ENCODE data around the gene TF.

The TF gene

GRCh38 chr3:133746712-133747066, 496 bp downstream of the TF start:
- no peaks in the 10 kb centered on the region for H3K9me3 ChIP-seq (ENCODE audit: control insufficient read depth in 1 of 2, low read length in 2 of 2)
- peaks cover 0 to 6% of the 10 kb centered on the region in 2 donors for H3K4me1 ChIP-seq (ENCODE audit: control insufficient read depth in 1 of 2, insufficient read depth in 2 of 2, low read length in 2 of 2)
- H3K4me3 ChIP-seq (ENCODE audit: low read depth in 1 of 2, low read length in 2 of 2): no peak overlapping the region
- H3K9ac ChIP-seq (ENCODE audit: low read depth in 1 of 2, low read length in 2 of 2): no peak overlapping the region
- H3K27me3 ChIP-seq (ENCODE audit: control insufficient read depth in 1 of 2, insufficient read depth in 2 of 2, low read length in 2 of 2): peaks cover 25 to 34% of the 10 kb centered on the region in 2 donors
- no peaks in the 10 kb centered on the region for H3K36me3 ChIP-seq (ENCODE audit: control insufficient read depth in 1 of 2, insufficient read depth in 2 of 2, low read length in 2 of 2)
- no peak overlapping the region for H3K27ac ChIP-seq (ENCODE audit: low read depth, low read length)

- no peak overlapping the region for H3K27ac ChIP-seq (ENCODE audit: low read depth, low read length)
- H3K27me3 ChIP-seq (ENCODE audit: control insufficient read depth in 1 of 2, insufficient read depth in 2 of 2, low read length in 2 of 2): peaks cover 25 to 34% of the 10 kb centered on the region in 2 donors
- H3K9ac ChIP-seq (ENCODE audit: low read depth in 1 of 2, low read length in 2 of 2): no peak overlapping the region
- H3K9me3 ChIP-seq (ENCODE audit: control insufficient read depth in 1 of 2, low read length in 2 of 2): no peaks in the 10 kb centered on the region
- no peak overlapping the region for H3K4me3 ChIP-seq (ENCODE audit: low read depth in 1 of 2, low read length in 2 of 2)
- peaks cover 0 to 6% of the 10 kb centered on the region in 2 donors for H3K4me1 ChIP-seq (ENCODE audit: control insufficient read depth in 1 of 2, insufficient read depth in 2 of 2, low read length in 2 of 2)
- no peaks in the 10 kb centered on the region for H3K36me3 ChIP-seq (ENCODE audit: control insufficient read depth in 1 of 2, insufficient read depth in 2 of 2, low read length in 2 of 2)
These were observed 1.2 kb downstream of the TF start for GRCh38 chr3:133747373-133747772.

DNA sequence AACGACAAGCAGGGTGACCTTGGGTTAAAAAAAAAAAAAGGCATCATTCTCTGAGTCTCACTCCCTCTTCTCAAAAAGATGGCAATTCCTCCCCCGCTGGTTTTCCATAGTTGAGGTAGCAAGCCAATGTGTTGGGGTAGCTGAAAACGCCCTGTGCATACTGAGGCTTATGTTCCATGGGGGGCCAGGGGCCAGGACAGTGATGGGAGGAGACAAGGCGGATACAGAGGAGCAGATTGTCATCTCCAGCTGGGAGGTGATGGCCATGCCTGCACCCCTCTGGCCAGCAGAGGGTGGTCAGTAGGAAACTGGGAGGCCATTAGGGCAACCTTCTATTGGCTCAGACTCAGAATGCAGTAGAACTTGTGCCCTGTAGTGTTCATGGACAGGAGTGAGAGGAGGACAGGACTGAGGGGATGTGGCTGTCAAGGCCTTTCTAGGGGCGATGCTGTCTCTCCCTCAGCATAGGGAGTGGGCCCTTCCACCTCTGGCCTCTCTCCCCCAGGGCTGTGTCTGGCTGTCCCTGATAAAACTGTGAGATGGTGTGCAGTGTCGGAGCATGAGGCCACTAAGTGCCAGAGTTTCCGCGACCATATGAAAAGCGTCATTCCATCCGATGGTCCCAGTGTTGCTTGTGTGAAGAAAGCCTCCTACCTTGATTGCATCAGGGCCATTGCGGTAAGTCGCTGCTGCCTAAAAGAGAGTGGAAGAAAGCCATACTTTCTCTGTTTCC, 1.9 kb downstream of the TF start:
- Histone ChIP-seq H3K9ac (ENCODE audit: low read depth in 1 of 2, low read length in 2 of 2) (no peak overlapping the region), H3K27me3 (ENCODE audit: control insufficient read depth in 1 of 2, insufficient read depth in 2 of 2, low read length in 2 of 2) (peaks cover 25 to 34% of the 10 kb centered on the region in 2 donors)

GRCh38 chr3:133749427-133750258, 3.5 kb downstream of the TF start:
- peaks cover 0 to 6% of the 10 kb centered on the region in 2 donors for H3K4me1 ChIP-seq (ENCODE audit: control insufficient read depth in 1 of 2, insufficient read depth in 2 of 2, low read length in 2 of 2)
- no peak overlapping the region for H3K9ac ChIP-seq (ENCODE audit: low read depth in 1 of 2, low read length in 2 of 2)
- no peak overlapping the region for H3K27ac ChIP-seq (ENCODE audit: low read depth, low read length)
- H3K9me3 ChIP-seq (ENCODE audit: control insufficient read depth in 1 of 2, low read length in 2 of 2): no peaks in the 10 kb centered on the region
- no peak overlapping the region for H3K4me3 ChIP-seq (ENCODE audit: low read depth in 1 of 2, low read length in 2 of 2)
- H3K27me3 ChIP-seq (ENCODE audit: control insufficient read depth in 1 of 2, insufficient read depth in 2 of 2, low read length in 2 of 2): peaks cover 18 to 28% of the 10 kb centered on the region in 2 donors
- H3K36me3 ChIP-seq (ENCODE audit: control insufficient read depth in 1 of 2, insufficient read depth in 2 of 2, low read length in 2 of 2): no peaks in the 10 kb centered on the region

More for the DNA sequence above, 1.9 kb downstream of the TF start:
- no peak overlapping the region for H3K27ac ChIP-seq (ENCODE audit: low read depth, low read length)
- no peaks in the 10 kb centered on the region for H3K9me3 ChIP-seq (ENCODE audit: control insufficient read depth in 1 of 2, low read length in 2 of 2)
- H3K36me3 ChIP-seq (ENCODE audit: control insufficient read depth in 1 of 2, insufficient read depth in 2 of 2, low read length in 2 of 2): no peaks in the 10 kb centered on the region
- no peak overlapping the region for H3K4me3 ChIP-seq (ENCODE audit: low read depth in 1 of 2, low read length in 2 of 2)
- H3K4me1 ChIP-seq (ENCODE audit: control insufficient read depth in 1 of 2, insufficient read depth in 2 of 2, low read length in 2 of 2): peaks cover 0 to 6% of the 10 kb centered on the region in 2 donors

GRCh38 chr3:133750259-133750656, 4.1 kb downstream of the TF start:
- Histone ChIP-seq H3K27me3 (ENCODE audit: control insufficient read depth in 1 of 2, insufficient read depth in 2 of 2, low read length in 2 of 2) (peaks cover 18 to 23% of the 10 kb centered on the region in 2 donors), H3K9me3 (ENCODE audit: control insufficient read depth in 1 of 2, low read length in 2 of 2) (no peaks in the 10 kb centered on the region), H3K36me3 (ENCODE audit: control insufficient read depth in 1 of 2, insufficient read depth in 2 of 2, low read length in 2 of 2) (no peaks in the 10 kb centered on the region), H3K9ac (ENCODE audit: low read depth in 1 of 2, low read length in 2 of 2) (no peak overlapping the region), H3K27ac (ENCODE audit: low read depth, low read length) (no peak overlapping the region), H3K4me1 (ENCODE audit: control insufficient read depth in 1 of 2, insufficient read depth in 2 of 2, low read length in 2 of 2) (peaks cover 0 to 6% of the 10 kb centered on the region in 2 donors), H3K4me3 (ENCODE audit: low read depth in 1 of 2, low read length in 2 of 2) (no peak overlapping the region)

DNA sequence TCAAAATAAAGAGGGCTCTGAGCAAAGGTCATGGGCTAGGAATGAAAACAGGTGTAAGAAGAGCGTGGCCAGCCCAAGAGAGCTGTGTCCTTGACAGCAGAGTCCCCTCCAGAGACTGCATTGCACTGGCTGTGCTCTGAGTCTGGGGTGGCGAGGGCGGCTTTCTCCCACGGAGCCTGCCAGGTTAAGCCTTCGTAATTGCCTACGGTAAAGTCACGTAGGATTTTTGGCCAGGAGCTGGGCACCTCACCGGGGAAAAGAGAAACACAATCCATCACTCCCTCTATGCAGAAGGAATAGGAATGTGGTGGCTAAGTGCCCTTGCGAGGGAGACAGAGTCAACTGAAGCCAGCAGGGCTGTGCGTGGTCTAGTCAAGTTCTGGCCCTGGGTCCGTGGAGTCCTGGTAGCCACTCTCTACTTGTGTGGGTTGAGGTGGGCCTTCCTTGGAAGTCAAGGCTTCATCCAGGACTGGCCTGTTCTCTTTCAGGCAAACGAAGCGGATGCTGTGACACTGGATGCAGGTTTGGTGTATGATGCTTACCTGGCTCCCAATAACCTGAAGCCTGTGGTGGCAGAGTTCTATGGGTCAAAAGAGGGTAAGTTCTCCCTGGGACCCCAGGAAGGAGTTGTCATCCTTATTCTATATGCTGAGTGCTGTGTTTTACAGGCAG, 7.0 kb downstream of the TF start:
- Histone ChIP-seq H3K36me3 (ENCODE audit: control insufficient read depth in 1 of 2, insufficient read depth in 2 of 2, low read length in 2 of 2) (no peaks in the 10 kb centered on the region), H3K9ac (ENCODE audit: low read depth in 1 of 2, low read length in 2 of 2) (no peak overlapping the region), H3K4me1 (ENCODE audit: control insufficient read depth in 1 of 2, insufficient read depth in 2 of 2, low read length in 2 of 2) (no peaks in the 10 kb centered on the region), H3K9me3 (ENCODE audit: control insufficient read depth in 1 of 2, low read length in 2 of 2) (no peaks in the 10 kb centered on the region), H3K4me3 (ENCODE audit: low read depth in 1 of 2, low read length in 2 of 2) (no peak overlapping the region), H3K27ac (ENCODE audit: low read depth, low read length) (no peak overlapping the region), H3K27me3 (ENCODE audit: control insufficient read depth in 1 of 2, insufficient read depth in 2 of 2, low read length in 2 of 2) (peaks cover under 1 to 2% of the 10 kb centered on the region in 2 donors)

GRCh38 chr3:133753779-133754164, 7.6 kb downstream of the TF start:
- Histone ChIP-seq H3K9me3 (ENCODE audit: control insufficient read depth in 1 of 2, low read length in 2 of 2) (no peaks in the 10 kb centered on the region), H3K4me1 (ENCODE audit: control insufficient read depth in 1 of 2, insufficient read depth in 2 of 2, low read length in 2 of 2) (no peaks in the 10 kb centered on the region), H3K36me3 (ENCODE audit: control insufficient read depth in 1 of 2, insufficient read depth in 2 of 2, low read length in 2 of 2) (no peaks in the 10 kb centered on the region)

GRCh38 chr3:133754455-133754854, 8.3 kb downstream of the TF start:
- H3K36me3 ChIP-seq (ENCODE audit: control insufficient read depth in 1 of 2, insufficient read depth in 2 of 2, low read length in 2 of 2): no peaks in the 10 kb centered on the region
- no peak overlapping the region for H3K9ac ChIP-seq (ENCODE audit: low read depth in 1 of 2, low read length in 2 of 2)
- no peak overlapping the region for H3K4me3 ChIP-seq (ENCODE audit: low read depth in 1 of 2, low read length in 2 of 2)
- H3K27ac ChIP-seq (ENCODE audit: low read depth, low read length): no peak overlapping the region
- H3K9me3 ChIP-seq (ENCODE audit: control insufficient read depth in 1 of 2, low read length in 2 of 2): no peaks in the 10 kb centered on the region
- H3K27me3 ChIP-seq (ENCODE audit: control insufficient read depth in 1 of 2, insufficient read depth in 2 of 2, low read length in 2 of 2): no peaks in the 10 kb centered on the region
- H3K4me1 ChIP-seq (ENCODE audit: control insufficient read depth in 1 of 2, insufficient read depth in 2 of 2, low read length in 2 of 2): no peaks in the 10 kb centered on the region

More at GRCh38 chr3:133753779-133754164, 7.6 kb downstream of the TF start:
- H3K4me3 ChIP-seq (ENCODE audit: low read depth in 1 of 2, low read length in 2 of 2): no peak overlapping the region
- no peak overlapping the region for H3K9ac ChIP-seq (ENCODE audit: low read depth in 1 of 2, low read length in 2 of 2)
- no peak overlapping the region for H3K27ac ChIP-seq (ENCODE audit: low read depth, low read length)
- no peaks in the 10 kb centered on the region for H3K27me3 ChIP-seq (ENCODE audit: control insufficient read depth in 1 of 2, insufficient read depth in 2 of 2, low read length in 2 of 2)

DNA sequence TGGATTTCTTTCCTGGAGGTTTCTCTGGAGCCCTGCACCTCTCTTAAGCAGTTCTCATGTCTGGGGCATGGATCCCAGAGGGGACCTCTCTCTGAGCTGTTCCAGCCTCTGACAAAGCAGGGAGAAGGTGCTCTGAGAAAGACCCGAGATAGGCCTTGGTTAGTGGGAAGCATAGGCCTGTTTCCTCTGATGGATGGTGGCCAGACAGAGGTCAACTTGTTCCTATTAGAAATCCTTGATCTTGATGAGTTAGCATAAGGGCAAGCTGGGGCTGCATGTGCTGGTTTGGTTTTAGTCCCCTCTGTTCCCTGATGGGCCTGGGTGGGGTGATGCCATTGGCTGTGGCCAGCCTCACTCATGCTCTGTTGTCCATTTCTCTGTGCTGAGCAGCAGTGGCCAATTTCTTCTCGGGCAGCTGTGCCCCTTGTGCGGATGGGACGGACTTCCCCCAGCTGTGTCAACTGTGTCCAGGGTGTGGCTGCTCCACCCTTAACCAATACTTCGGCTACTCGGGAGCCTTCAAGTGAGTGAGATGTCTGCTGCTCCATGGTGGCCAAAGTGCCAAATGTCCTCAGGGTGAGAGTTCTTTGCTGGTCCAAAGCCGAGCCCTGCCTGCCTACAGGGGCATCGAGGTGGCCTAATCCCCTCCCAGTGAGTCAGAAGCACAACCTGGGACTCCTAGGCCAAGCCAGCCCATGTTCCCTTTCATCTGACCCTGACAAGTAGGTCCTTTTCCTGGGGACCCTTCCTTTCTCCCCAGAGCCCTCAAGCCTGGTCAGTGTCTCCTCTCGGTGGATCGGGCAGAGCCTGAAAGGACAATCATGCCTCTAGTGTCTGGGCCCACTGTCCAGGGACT, 9.0 kb downstream of the TF start:
- no peaks in the 10 kb centered on the region for H3K9me3 ChIP-seq (ENCODE audit: control insufficient read depth in 1 of 2, low read length in 2 of 2)
- no peak overlapping the region for H3K4me3 ChIP-seq (ENCODE audit: low read depth in 1 of 2, low read length in 2 of 2)
- no peak overlapping the region for H3K9ac ChIP-seq (ENCODE audit: low read depth in 1 of 2, low read length in 2 of 2)
- H3K27ac ChIP-seq (ENCODE audit: low read depth, low read length): no peak overlapping the region
- no peaks in the 10 kb centered on the region for H3K36me3 ChIP-seq (ENCODE audit: control insufficient read depth in 1 of 2, insufficient read depth in 2 of 2, low read length in 2 of 2)
- no peaks in the 10 kb centered on the region for H3K27me3 ChIP-seq (ENCODE audit: control insufficient read depth in 1 of 2, insufficient read depth in 2 of 2, low read length in 2 of 2)
- no peaks in the 10 kb centered on the region for H3K4me1 ChIP-seq (ENCODE audit: control insufficient read depth in 1 of 2, insufficient read depth in 2 of 2, low read length in 2 of 2)

All from duodenal mucosa (tissue), 2 donors.